Right renal pelvis (tissue), 4 donors: ENCODE measurements around the gene ARID2. TPM values are rescaled to one million over a fixed set of nuclear protein-coding genes. Genes with fewer than 3 reads are reported as not detected.

Experiments
- DNase-seq, 4 donors: peaks; one replicate each; pipeline ENCODE4 v3.0.0-alpha.2; 2013; ENCODE audit warnings: low read depth in 4 of 4, low spot score in 3 of 4, missing footprints in 1 of 4
- polyA plus RNA-seq, 4 donors: library from polyadenylated mRNA; unstranded; fragments of 120-200 nt; gene quantifications; one replicate each; pipeline ENCODE4 v1.2.1, GENCODE V29; 2013; ENCODE audit not compliant: insufficient read length in 4 of 4

ARID2 gene
- polyA plus RNA-seq, 4 donors = 31.9 to 38.8 (median 34.7) TPM

- DNase-seq = no peak
These were observed 110.4 kb downstream of the ARID2 start for GRCh38 chr12:45839917-45840316.

GRCh38 chr12:45849289-45849688 is 119.8 kb downstream of the ARID2 start:
- DNase-seq = no peak

- no peak for DNase-seq
These were observed 120.8 kb downstream of the ARID2 start for GRCh38 chr12:45850302-45850701.

GRCh38 chr12:45852508-45852907 is 123.0 kb downstream of the ARID2 start:
- no peak for DNase-seq

GRCh38 chr12:45853550-45853949 is 124.0 kb downstream of the ARID2 start:
- DNase-seq = no peak

GRCh38 chr12:45863332-45863731 is 133.8 kb downstream of the ARID2 start:
- DNase-seq = no peak

GRCh38 chr12:45866299-45866698 is 136.8 kb downstream of the ARID2 start:
- DNase-seq = no peak

GRCh38 chr12:45872446-45872845 is 142.9 kb downstream of the ARID2 start:
- DNase-seq = no peak

GRCh38 chr12:45877069-45877468 is 147.6 kb downstream of the ARID2 start:
- no peak for DNase-seq

GRCh38 chr12:45878630-45879255 is 149.2 kb downstream of the ARID2 start:
- no peak for DNase-seq

- no peak for DNase-seq
These were observed 149.9 kb downstream of the ARID2 start for GRCh38 chr12:45879363-45879895.

- no peak for DNase-seq
These were observed 151.0 kb downstream of the ARID2 start for GRCh38 chr12:45880533-45880932.

GRCh38 chr12:45883187-45883586 is 153.7 kb downstream of the ARID2 start:
- no peak for DNase-seq

- no peak for DNase-seq
These were observed 157.2 kb downstream of the ARID2 start for GRCh38 chr12:45886685-45887084.

- DNase-seq = no peak
These were observed 158.0 kb downstream of the ARID2 start for GRCh38 chr12:45887544-45887943.

GRCh38 chr12:45890276-45890675 is 160.8 kb downstream of the ARID2 start:
- DNase-seq = no peak

GRCh38 chr12:45893240-45893639 is 163.7 kb downstream of the ARID2 start:
- no peak for DNase-seq

- DNase-seq = no peak
These were observed 166.5 kb downstream of the ARID2 start for GRCh38 chr12:45895961-45896360.

GRCh38 chr12:45898094-45898493 is 168.6 kb downstream of the ARID2 start:
- DNase-seq = no peak

GRCh38 chr12:45907955-45908354 is 178.4 kb downstream of the ARID2 start:
- no peak for DNase-seq

GRCh38 chr12:45909041-45909713 is 179.7 kb downstream of the ARID2 start:
- no peak for DNase-seq

- DNase-seq = no peak
These were observed 183.3 kb downstream of the ARID2 start for GRCh38 chr12:45912774-45913173.
